Activated naive CD4-positive, alpha-beta T cell (primary cell): ENCODE data around the gene SMPD3.

Experiments
- DNase-seq, 4 experiments: peaks; one replicate each; lab custom pipeline; 2025; lab: John Stamatoyannopoulos, UW

Gene SMPD3

GRCh38 chr16:68369168-68369567 lies 79.1 kb downstream of the SMPD3 start:
- no peak for DNase-seq

GRCh38 chr16:68368301-68368888 lies 79.9 kb downstream of the SMPD3 start:
- no peak for DNase-seq

- DNase-seq: no peak
These were observed 80.4 kb downstream of the SMPD3 start for GRCh38 chr16:68367891-68368290.

- DNase-seq: no peak
These were observed 80.9 kb downstream of the SMPD3 start for GRCh38 chr16:68367440-68367839.

- DNase-seq: no peak
These were observed 81.3 kb downstream of the SMPD3 start for GRCh38 chr16:68367030-68367429.

- no peak for DNase-seq
These were observed 82.2 kb downstream of the SMPD3 start for GRCh38 chr16:68366062-68366461.

- no peak for DNase-seq
These were observed 83.0 kb downstream of the SMPD3 start for GRCh38 chr16:68365167-68365817.

GRCh38 chr16:68364561-68364998 lies 83.7 kb downstream of the SMPD3 start:
- DNase-seq: no peak

GRCh38 chr16:68363658-68364521 lies 84.4 kb downstream of the SMPD3 start:
- no peak for DNase-seq

- DNase-seq: no peak
These were observed 85.2 kb downstream of the SMPD3 start for GRCh38 chr16:68362947-68363657.

GRCh38 chr16:68362262-68362913 lies 85.9 kb downstream of the SMPD3 start:
- DNase-seq: no peak

GRCh38 chr16:68361485-68361884 lies 86.8 kb downstream of the SMPD3 start:
- no peak for DNase-seq

- no peak for DNase-seq
These were observed 87.4 kb downstream of the SMPD3 start for GRCh38 chr16:68360956-68361355.

- no peak for DNase-seq
These were observed 87.8 kb downstream of the SMPD3 start for GRCh38 chr16:68360547-68360946.

- DNase-seq: no peak
These were observed 88.7 kb downstream of the SMPD3 start for GRCh38 chr16:68359398-68360191.

GRCh38 chr16:68358951-68359350 lies 89.4 kb downstream of the SMPD3 start:
- DNase-seq: no peak

- no peak for DNase-seq
These were observed 90.4 kb downstream of the SMPD3 start for GRCh38 chr16:68357923-68358322.

GRCh38 chr16:68357521-68357922 lies 90.8 kb downstream of the SMPD3 start:
- no peak for DNase-seq

GRCh38 chr16:68356919-68357286 lies 91.4 kb downstream of the SMPD3 start:
- no peak for DNase-seq

- peak in 2 of 4 experiments; percentile 27 to 34 for DNase-seq
These were observed 91.9 kb downstream of the SMPD3 start for GRCh38 chr16:68356249-68356918.
